Effector memory CD8-positive, alpha-beta T cell (primary cell): ENCODE measurements around the gene TMEM79.

ENCODE experiments used
- ATAC-seq: fragments of 150-1000 bp; cut with Tn5 transposase; replicated peaks from 2 replicates; pipeline ENCODE4 v1.10.0; 2021; ENCODE audit warnings: mild to moderate bottlenecking, moderate library complexity
- DNase-seq, 3 experiments: peaks; one replicate each; pipeline ENCODE4 v3.0.0; 2021
- H3K27ac Mint-ChIP-seq, 2 donors: one replicate each; pipeline ENCODE4 v1.8.0; 2022; ENCODE audit warnings: mild to moderate bottlenecking in 2 of 2, mixed read lengths in 2 of 2, moderate library complexity in 2 of 2
- H3K27me3 Mint-ChIP-seq, 2 donors: one replicate each; pipeline ENCODE4 v1.8.0; 2022; ENCODE audit warnings: mixed read lengths in 2 of 2
- H3K36me3 Mint-ChIP-seq: one replicate; pipeline ENCODE4 v1.8.0; 2022; ENCODE audit warnings: mild to moderate bottlenecking, moderate library complexity, mixed read lengths; ENCODE audit not compliant: insufficient read depth
- H3K4me1 Mint-ChIP-seq, 2 donors: one replicate each; pipeline ENCODE4 v1.8.0; 2022; ENCODE audit warnings: low read depth in 2 of 2, mixed read lengths in 2 of 2
- H3K4me3 Mint-ChIP-seq, 2 donors: one replicate each; pipeline ENCODE4 v1.8.0; 2022; ENCODE audit warnings: mild to moderate bottlenecking in 2 of 2, mixed read lengths in 2 of 2, moderate library complexity in 2 of 2
- H3K9me3 Mint-ChIP-seq, 2 donors: one replicate each; pipeline ENCODE4 v1.8.0; 2022; ENCODE audit warnings: mixed read lengths in 2 of 2

Gene TMEM79

DNA sequence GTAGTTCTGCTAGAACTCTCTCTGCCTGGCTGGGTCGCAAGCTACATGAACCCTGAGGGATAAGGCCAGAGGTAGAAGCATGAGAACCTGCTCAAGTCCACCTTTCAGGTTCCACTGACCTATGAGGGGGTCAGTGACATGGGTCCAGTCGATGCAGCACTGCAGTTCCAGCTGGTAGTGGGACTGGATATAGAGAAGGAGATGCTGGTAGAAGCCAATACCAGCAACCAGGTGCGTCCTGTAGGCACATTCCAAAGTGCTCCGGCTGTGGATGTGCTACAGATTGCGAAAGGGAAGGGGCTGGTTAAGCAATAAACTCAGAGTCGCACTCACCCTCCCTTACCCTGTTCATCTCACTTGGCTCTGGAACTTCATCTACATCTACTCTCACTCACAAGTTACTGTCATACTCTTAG lies 7.2 kb upstream of the TMEM79 start:
- Mint-ChIP-seq H3K4me1 (peaks cover 15 to 16% of the 10 kb centered on the region in 2 donors), H3K4me3 (no peak overlapping the region), H3K27ac (no peak overlapping the region), H3K36me3 (peaks cover 69% of the 10 kb centered on the region), H3K27me3 (no peaks in the 10 kb centered on the region), H3K9me3 (no peaks in the 10 kb centered on the region)
- no peak for ATAC-seq
- DNase-seq: no peak

GRCh38 chr1:156279837-156280236 lies 4.3 kb upstream of the TMEM79 start:
- no peaks in the 10 kb centered on the region for H3K9me3 Mint-ChIP-seq
- peaks cover 26 to 33% of the 10 kb centered on the region in 2 donors for H3K4me1 Mint-ChIP-seq
- H3K27ac Mint-ChIP-seq: no peak overlapping the region
- no peak for DNase-seq
- no peak overlapping the region for H3K4me3 Mint-ChIP-seq
- H3K36me3 Mint-ChIP-seq: peaks cover 50% of the 10 kb centered on the region
- H3K27me3 Mint-ChIP-seq: no peaks in the 10 kb centered on the region
- ATAC-seq: no peak

GRCh38 chr1:156281281-156281680 lies 2.8 kb upstream of the TMEM79 start:
- H3K4me3 Mint-ChIP-seq: peak overlapping the region; percentile 89 to 99
- no peaks in the 10 kb centered on the region for H3K27me3 Mint-ChIP-seq
- ATAC-seq (peak; percentile 18), DNase-seq (peak in 2 of 3 experiments; percentile 18 to 26)
- H3K9me3 Mint-ChIP-seq: no peaks in the 10 kb centered on the region
- peaks cover 40% of the 10 kb centered on the region for H3K36me3 Mint-ChIP-seq
- H3K27ac Mint-ChIP-seq: peak overlapping the region; percentile 94 to 98
- H3K4me1 Mint-ChIP-seq: peaks cover 26 to 33% of the 10 kb centered on the region in 2 donors

DNA sequence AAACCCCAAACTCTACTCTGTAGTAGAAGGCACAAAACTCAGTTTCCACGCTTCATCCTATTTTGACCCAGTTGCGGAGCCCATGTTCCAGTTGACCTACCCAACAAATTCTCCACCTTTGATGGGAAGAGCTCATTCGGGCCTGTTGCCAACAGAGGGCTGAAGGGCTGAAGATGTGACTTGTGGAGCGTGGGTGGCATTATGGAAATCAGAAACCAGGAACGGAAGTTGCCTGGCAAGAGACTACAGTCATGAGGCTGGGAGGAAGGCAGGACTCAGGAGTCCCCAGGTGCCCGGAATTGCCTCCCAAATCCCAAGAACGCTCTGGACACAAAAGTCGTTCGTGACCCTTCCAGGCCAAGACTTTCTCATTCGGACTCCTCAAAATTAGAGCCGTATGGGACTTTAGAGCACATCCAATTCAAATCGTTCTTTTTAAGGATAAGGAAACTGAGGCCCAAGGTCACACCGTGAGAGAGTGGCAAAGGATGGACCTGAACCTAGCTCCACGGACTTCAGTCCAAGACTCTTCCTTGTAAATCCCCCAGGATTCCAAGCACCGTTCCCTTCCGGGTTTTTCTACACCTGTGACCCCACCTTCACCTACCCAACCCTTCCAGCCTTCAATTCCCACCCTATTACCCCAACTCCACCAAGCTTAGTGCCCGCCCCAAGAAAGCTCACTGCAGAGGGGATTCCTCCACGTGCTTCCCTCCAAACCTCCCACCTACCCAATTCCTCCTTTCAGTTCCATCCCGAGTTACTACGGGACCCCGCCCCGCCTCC lies 2.2 kb upstream of the TMEM79 start:
- Mint-ChIP-seq H3K9me3 (no peaks in the 10 kb centered on the region), H3K36me3 (peaks cover 38% of the 10 kb centered on the region), H3K4me3 (peak overlapping the region; percentile 89 to 99), H3K27ac (peak overlapping the region; percentile 94 to 98), H3K27me3 (no peaks in the 10 kb centered on the region), H3K4me1 (peaks cover 26 to 33% of the 10 kb centered on the region in 2 donors)
- no peak for ATAC-seq
- DNase-seq: no peak

DNA sequence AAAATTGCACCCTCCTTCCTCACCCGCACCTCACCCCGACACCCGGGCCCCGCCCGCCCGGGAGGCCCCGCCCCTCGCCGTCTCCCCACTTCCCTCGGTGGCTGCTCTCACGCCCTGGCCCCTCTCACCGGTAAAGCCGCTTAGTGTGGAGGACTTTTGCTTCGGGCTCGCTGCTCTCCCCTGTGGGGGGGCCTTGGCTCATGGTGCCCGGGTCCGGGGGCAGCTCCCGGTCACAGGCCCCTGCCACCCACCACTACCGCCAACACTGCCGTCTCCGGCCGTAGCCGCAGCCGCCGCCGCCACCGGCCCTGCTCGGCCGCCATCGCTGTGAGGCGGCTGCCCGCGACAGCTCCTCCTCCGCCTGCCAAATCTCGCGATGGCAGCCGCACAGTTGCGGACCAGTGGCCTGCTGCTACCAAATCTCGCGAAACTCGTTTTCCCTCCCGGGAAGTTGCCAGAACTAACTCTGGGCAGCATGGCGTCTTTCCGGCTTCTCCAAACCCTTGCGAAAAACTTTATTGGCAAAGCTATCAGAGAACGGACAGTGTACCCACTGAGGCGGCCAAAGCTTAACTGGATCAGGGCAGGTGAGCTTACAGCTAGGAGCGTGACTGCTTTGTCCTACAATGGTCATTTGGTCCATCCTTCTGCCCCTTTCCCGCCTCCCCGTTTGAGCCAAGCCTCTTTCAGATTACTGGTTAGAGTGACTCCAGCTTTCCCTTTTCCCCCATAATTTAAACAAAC lies 1.5 kb upstream of the TMEM79 start, which contains the start of gene SMG5:
SMG5 (minus strand) TSS at position 347 of the 744 bp plus-strand sequence; CDS start at position 202, 145 bp downstream.
- no peaks in the 10 kb centered on the region for H3K9me3 Mint-ChIP-seq
- peak within 1 kb of the TSS; percentile 89 to 99 for H3K4me3 Mint-ChIP-seq
- H3K27ac Mint-ChIP-seq: peak within 1 kb of the TSS; percentile 94 to 98
- ATAC-seq: peak; percentile 92
- peak; percentile 93 for DNase-seq
- peaks cover 26 to 33% of the 10 kb centered on the region in 2 donors for H3K4me1 Mint-ChIP-seq
- H3K27me3 Mint-ChIP-seq: no peaks in the 10 kb centered on the region
- peaks cover 32% of the 10 kb centered on the region for H3K36me3 Mint-ChIP-seq

- no peaks in the 10 kb centered on the region for H3K9me3 Mint-ChIP-seq
- H3K4me3 Mint-ChIP-seq: peak overlapping the region; percentile 89 to 99
- DNase-seq: no peak
- H3K27ac Mint-ChIP-seq: peak overlapping the region; percentile 94 to 98
- H3K4me1 Mint-ChIP-seq: peaks cover 26 to 33% of the 10 kb centered on the region in 2 donors
- ATAC-seq: no peak
- H3K27me3 Mint-ChIP-seq: no peaks in the 10 kb centered on the region
- peaks cover 25% of the 10 kb centered on the region for H3K36me3 Mint-ChIP-seq
Observed at GRCh38 chr1:156283521-156283920, 604 bp upstream of the TMEM79 start.

DNA sequence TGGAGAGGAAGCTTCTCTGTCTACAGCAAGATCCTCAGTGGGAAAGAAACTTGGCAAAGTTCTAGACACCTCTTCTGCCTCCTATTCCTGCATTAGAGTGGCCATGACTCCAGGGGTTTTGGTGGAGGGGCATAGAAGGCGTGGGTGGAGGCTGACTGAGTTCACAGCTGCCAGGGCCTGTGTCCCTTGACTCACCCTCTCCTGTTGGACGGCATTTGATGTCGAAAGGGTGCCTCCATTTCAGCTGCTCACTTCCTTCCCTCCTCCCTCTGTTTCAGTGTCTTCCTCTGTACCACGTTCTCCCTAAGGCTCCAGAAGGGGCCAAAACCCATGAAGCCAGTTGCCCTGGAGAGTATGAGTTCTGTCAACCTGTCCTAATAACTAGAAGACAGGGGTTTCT lies 632 bp downstream of the TMEM79 start:
- no peaks in the 10 kb centered on the region for H3K9me3 Mint-ChIP-seq
- peaks cover 26 to 33% of the 10 kb centered on the region in 2 donors for H3K4me1 Mint-ChIP-seq
- DNase-seq (no peak), ATAC-seq (no peak)
- no peak overlapping the region for H3K27ac Mint-ChIP-seq
- no peak overlapping the region for H3K4me3 Mint-ChIP-seq
- peaks cover 25% of the 10 kb centered on the region for H3K36me3 Mint-ChIP-seq
- no peaks in the 10 kb centered on the region for H3K27me3 Mint-ChIP-seq

DNA sequence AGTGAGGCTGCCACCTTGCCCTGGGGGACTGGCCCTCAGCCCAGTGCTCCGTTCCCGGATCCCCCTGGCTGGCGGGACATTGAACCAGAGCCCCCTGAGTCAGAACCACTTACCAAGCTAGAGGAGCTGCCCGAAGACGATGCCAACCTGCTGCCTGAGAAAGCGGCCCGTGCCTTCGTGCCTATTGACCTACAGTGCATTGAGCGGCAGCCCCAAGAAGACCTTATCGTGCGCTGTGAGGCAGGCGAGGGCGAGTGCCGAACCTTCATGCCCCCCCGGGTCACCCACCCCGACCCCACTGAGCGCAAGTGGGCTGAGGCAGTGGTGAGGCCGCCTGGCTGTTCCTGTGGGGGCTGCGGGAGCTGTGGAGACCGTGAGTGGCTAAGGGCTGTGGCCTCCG lies 1.3 kb downstream of the TMEM79 start:
- DNase-seq (no peak), ATAC-seq (no peak)
- no peaks in the 10 kb centered on the region for H3K27me3 Mint-ChIP-seq
- H3K4me3 Mint-ChIP-seq: no peak overlapping the region
- no peak overlapping the region for H3K27ac Mint-ChIP-seq
- H3K36me3 Mint-ChIP-seq: peaks cover 25% of the 10 kb centered on the region
- H3K4me1 Mint-ChIP-seq: peaks cover 23 to 30% of the 10 kb centered on the region in 2 donors
- H3K9me3 Mint-ChIP-seq: no peaks in the 10 kb centered on the region

- H3K27me3 Mint-ChIP-seq: no peaks in the 10 kb centered on the region
- H3K27ac Mint-ChIP-seq: no peak overlapping the region
- no peaks in the 10 kb centered on the region for H3K9me3 Mint-ChIP-seq
- peaks cover 18 to 26% of the 10 kb centered on the region in 2 donors for H3K4me1 Mint-ChIP-seq
- peak overlapping the region in 1 of 2 donors; percentile 23 for H3K4me3 Mint-ChIP-seq
- no peak for DNase-seq
- no peak for ATAC-seq
- H3K36me3 Mint-ChIP-seq: peaks cover 25% of the 10 kb centered on the region
Observed at GRCh38 chr1:156286061-156286460, 1.9 kb downstream of the TMEM79 start.

DNA sequence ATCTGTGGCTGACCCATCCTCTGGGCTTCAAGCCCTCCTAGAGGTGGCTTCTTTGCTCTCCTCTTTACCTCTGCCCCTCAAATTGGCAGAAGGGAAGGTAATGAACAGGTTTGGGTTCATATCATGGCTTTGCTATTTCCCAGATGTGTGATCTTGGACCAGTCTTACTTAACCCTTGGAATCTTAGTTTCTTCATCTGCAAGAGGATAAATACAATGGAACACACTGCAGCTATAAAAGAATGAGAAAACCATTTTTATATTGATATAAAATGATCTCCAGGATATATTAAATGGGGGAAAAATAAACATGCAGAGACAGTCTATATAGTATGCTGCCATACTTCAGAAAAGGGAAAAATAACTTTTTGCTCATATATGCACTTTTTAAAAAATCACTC lies 5.7 kb downstream of the TMEM79 start:
- Mint-ChIP-seq H3K9me3 (no peaks in the 10 kb centered on the region), H3K4me3 (no peak overlapping the region), H3K4me1 (peaks cover 5 to 11% of the 10 kb centered on the region in 2 donors), H3K36me3 (peaks cover 19% of the 10 kb centered on the region), H3K27me3 (no peaks in the 10 kb centered on the region), H3K27ac (no peak overlapping the region)
- DNase-seq (no peak), ATAC-seq (no peak)

- no peaks in the 10 kb centered on the region for H3K9me3 Mint-ChIP-seq
- no peak overlapping the region for H3K4me3 Mint-ChIP-seq
- H3K36me3 Mint-ChIP-seq: peaks cover 15% of the 10 kb centered on the region
- no peak for DNase-seq
- H3K27me3 Mint-ChIP-seq: no peaks in the 10 kb centered on the region
- H3K4me1 Mint-ChIP-seq: peaks cover 12 to 16% of the 10 kb centered on the region in 2 donors
- peak overlapping the region in 1 of 2 donors; percentile 17 for H3K27ac Mint-ChIP-seq
- ATAC-seq: peak; percentile 40
Observed at GRCh38 chr1:156291226-156292061, 7.3 kb downstream of the TMEM79 start.

GRCh38 chr1:156293098-156293434 lies 8.9 kb downstream of the TMEM79 start:
- Mint-ChIP-seq H3K9me3 (no peaks in the 10 kb centered on the region), H3K4me3 (no peak overlapping the region), H3K27me3 (no peaks in the 10 kb centered on the region), H3K36me3 (peaks cover 13% of the 10 kb centered on the region), H3K27ac (peak overlapping the region in 1 of 2 donors; percentile 28), H3K4me1 (peaks cover 12 to 16% of the 10 kb centered on the region in 2 donors)
- ATAC-seq (no peak), DNase-seq (no peak)

GRCh38 chr1:156293895-156294294 lies 9.8 kb downstream of the TMEM79 start:
- no peak for DNase-seq
- Mint-ChIP-seq H3K4me3 (peak overlapping the region in 1 of 2 donors; percentile 93), H3K4me1 (peaks cover 12 to 16% of the 10 kb centered on the region in 2 donors), H3K36me3 (peaks cover 8% of the 10 kb centered on the region), H3K27me3 (no peaks in the 10 kb centered on the region), H3K9me3 (no peaks in the 10 kb centered on the region), H3K27ac (no peak overlapping the region)
- ATAC-seq: no peak
